IPS-15b (cell line): ENCODE measurements around the gene FES.

Experiments used
- H3K27me3 ChIP-seq: one replicate; pipeline ENCODE4 v1.6.1; 2013; ENCODE audit warnings: low read length; ENCODE audit not compliant: control insufficient read depth, insufficient read depth
- H3K36me3 ChIP-seq: one replicate; pipeline ENCODE4 v1.6.1; 2013; ENCODE audit warnings: low read length; ENCODE audit not compliant: control insufficient read depth, insufficient read depth
- H3K4me1 ChIP-seq: one replicate; pipeline ENCODE4 v1.6.1; 2013; ENCODE audit warnings: mild to moderate bottlenecking, low read length; ENCODE audit not compliant: control insufficient read depth, insufficient read depth
- H3K4me3 ChIP-seq: one replicate; pipeline ENCODE4 v1.5.1; 2013; ENCODE audit warnings: low read depth, low read length
- H3K9ac ChIP-seq: one replicate; pipeline ENCODE4 v1.6.1; 2013; ENCODE audit warnings: low read depth, mild to moderate bottlenecking, low read length
- H3K9me3 ChIP-seq: one replicate; pipeline ENCODE4 v1.6.1; 2013; ENCODE audit warnings: mild to moderate bottlenecking, low read length; ENCODE audit not compliant: control insufficient read depth, insufficient read depth

Gene FES

DNA sequence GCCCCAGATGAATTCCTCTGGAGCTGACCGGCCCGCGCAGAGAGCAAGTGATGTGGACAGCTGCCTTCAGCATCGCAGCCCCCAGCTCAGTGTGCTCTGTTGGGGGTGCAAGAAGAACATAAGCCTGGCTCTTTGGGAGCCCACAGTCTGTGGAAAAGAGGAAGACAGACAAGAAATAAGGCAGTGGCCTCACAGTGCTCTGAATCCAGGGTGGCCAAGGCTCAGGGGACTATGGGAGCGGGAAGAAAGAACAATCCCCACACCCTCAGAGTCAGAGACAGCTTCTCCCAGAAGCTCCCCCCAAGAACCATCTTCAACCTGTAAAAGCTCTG, 48.3 kb downstream of the FES start:
- no peak overlapping the region for H3K4me3 ChIP-seq
- H3K9ac ChIP-seq, result no peak overlapping the region
- H3K27me3 ChIP-seq, result peaks cover 10% of the 10 kb centered on the region
- no peaks in the 10 kb centered on the region for H3K36me3 ChIP-seq
- peaks cover 14% of the 10 kb centered on the region for H3K4me1 ChIP-seq
- no peaks in the 10 kb centered on the region for H3K9me3 ChIP-seq

DNA sequence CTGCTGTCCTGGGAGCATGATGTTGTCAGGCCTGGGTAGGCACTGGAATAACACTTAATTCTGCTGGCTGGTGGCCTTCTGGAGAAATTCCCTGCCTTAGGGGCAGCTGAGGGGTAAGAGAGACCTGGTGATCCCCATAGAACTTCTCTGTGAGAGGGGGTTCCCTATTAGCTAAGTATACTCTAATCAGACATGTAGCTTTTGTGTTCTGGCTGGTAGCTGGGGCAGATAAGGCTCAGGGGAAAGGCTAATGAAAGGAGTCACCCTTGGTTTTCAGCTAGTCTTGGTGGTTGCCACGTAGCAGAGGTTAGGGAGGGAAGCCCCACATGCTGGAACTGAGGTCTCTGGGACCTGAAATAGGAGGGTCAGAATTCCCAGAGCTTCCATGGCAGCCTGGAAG, 49.0 kb downstream of the FES start:
- no peak overlapping the region for H3K9ac ChIP-seq
- H3K4me3 ChIP-seq, result no peak overlapping the region
- no peaks in the 10 kb centered on the region for H3K9me3 ChIP-seq
- peaks cover 10% of the 10 kb centered on the region for H3K27me3 ChIP-seq
- H3K4me1 ChIP-seq, result peaks cover 14% of the 10 kb centered on the region
- peaks cover 1% of the 10 kb centered on the region for H3K36me3 ChIP-seq

DNA sequence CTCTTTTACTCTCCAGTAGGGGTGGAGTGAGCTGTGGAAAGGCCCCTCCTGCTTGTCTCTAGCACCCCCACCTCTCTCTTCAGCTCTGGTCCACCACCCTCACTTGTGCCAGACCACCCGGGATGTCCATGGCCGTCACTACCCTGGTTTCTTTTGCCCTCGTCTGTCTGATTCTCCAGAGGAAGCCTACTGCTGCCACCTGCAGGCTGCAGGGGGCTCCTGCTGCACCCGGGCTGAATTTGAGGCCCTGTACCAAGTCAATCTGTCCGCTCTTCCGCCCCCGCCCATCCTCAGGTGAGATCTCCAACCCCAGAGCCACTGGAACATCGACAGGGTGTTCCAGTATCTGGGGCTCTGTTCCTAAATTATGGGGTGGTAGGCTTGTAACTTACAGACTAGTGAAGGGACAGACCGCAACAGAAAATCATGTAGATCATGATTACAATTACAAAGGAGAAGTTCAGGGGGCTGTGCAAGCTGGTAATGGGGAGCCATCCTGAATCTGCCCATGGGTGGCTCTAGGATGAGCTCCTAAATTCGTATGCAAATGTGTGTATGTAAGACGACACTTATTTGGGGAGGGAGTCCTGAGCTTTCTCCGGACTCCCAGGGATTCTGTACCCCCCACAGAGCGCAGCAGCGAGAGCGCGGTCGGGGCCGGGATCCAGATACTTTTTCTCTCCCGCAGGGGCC, 50.1 kb downstream of the FES start:
- Histone ChIP-seq H3K4me3 (peak overlapping the region; percentile 79), H3K36me3 (peaks cover 8% of the 10 kb centered on the region), H3K9ac (no peak overlapping the region), H3K4me1 (peaks cover 14% of the 10 kb centered on the region), H3K9me3 (no peaks in the 10 kb centered on the region), H3K27me3 (peaks cover 10% of the 10 kb centered on the region)

DNA sequence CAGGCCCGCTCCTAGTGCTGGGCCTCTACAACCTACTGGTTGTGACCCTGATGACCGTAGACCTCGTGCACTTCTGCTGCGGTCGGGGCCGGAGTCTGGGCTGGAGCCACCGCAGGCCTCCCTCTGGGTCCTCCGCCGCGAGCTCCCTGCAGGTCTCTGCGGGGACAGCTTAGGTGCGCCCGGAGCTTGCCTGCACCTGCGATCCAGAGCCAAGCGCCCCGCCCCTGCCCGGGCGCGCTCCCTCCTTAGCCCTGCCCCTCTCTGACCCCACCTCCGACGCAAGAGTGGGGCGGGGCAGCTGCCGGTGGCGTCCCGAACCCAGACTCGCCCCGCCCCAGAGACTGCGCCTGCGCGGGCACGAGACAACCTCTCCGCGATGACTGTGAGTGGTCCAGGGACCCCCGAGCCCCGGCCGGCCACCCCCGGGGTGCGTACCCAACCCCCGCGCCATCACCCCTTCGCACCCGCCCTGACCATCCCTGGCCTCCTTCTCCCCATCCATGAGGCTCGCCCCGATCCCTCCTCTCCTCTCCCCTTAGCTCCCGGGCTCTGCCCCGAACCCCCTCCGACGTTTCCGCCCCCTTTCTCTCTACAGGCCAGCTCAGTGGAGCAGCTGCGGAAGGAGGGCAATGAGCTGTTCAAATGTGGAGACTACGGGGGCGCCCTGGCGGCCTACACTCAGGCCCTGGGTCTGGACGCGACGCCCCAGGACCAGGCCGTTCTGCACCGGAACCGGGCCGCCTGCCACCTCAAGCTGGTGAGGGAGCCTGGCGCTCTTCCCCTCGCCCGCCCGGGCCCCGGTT, 50.8 kb downstream of the FES start, which contains the start of gene UNC45A:
UNC45A (plus strand) TSS at position 337 of the 803 bp plus-strand sequence; CDS start at position 377, 40 bp downstream.
- Histone ChIP-seq H3K4me3 (peak within 1 kb of the TSS; percentile 79), H3K36me3 (peaks cover 12% of the 10 kb centered on the region), H3K9ac (no peak within 1 kb of the TSS), H3K9me3 (no peaks in the 10 kb centered on the region), H3K27me3 (peaks cover 10% of the 10 kb centered on the region), H3K4me1 (peaks cover 14% of the 10 kb centered on the region)

DNA sequence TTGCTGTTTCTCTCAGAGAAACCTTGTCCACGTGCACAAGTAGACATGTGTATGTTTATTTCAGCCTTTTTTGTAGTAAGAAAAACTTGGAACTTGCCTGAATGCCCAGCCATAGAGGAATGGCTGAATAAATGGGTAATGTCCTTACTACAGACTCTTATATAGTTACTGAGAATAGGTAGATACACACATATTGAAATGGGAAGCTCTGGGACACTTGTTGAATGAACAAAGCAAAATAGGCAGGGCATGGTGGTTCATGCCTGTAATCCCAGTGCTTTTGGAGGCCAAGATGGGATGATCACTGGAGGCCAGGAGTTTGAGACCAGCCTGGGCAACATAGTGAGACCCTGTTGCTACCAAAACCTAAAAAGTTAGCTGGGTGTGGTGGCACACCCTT, 52.5 kb downstream of the FES start:
- Histone ChIP-seq H3K9ac (peak overlapping the region; percentile 5), H3K27me3 (peaks cover 10% of the 10 kb centered on the region), H3K4me1 (peaks cover 14% of the 10 kb centered on the region), H3K4me3 (no peak overlapping the region), H3K9me3 (no peaks in the 10 kb centered on the region), H3K36me3 (peaks cover 23% of the 10 kb centered on the region)

DNA sequence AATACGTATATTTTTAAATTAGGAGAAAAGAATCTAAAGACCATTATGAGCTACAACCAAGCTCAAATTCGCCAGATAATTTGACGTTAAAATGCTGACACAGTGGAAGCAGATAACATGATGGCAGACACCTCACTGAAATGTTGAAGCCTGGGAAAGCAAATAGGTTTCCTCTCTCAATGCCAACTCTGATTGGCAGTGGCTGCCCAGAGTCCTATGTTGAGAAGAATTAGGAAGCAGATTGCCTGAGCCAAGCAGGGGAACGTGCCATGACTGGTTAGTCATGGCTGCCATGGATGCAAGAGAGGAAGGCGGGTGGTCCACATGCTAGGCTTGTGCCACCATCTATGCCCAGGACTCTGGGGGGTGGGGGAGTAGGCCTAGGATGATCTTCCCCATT, 54.0 kb downstream of the FES start:
- H3K36me3 ChIP-seq, result peaks cover 37% of the 10 kb centered on the region
- H3K9ac ChIP-seq, result no peak overlapping the region
- H3K27me3 ChIP-seq, result peaks cover 3% of the 10 kb centered on the region
- H3K9me3 ChIP-seq, result no peaks in the 10 kb centered on the region
- H3K4me1 ChIP-seq, result peaks cover 12% of the 10 kb centered on the region
- no peak overlapping the region for H3K4me3 ChIP-seq

DNA sequence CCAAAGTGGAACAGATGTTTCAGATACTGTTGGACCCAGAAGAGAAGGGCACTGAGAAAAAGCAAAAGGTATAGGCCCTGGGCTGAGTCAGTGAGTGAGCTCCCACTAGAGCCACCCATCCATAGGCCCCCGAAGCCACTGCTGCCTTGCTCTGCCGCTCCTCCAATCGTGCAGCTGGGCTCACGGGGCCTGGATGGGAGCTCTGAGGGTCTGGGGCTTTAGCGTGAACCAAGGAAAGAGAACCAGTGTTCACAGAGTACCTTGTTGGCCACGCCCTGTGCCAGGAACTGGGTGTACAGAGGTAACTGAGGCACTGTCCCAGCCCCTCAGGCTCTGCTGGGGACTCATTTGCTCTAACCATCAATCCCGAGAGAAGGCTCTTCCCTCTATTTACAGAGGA, 55.5 kb downstream of the FES start:
- no peak overlapping the region for H3K9ac ChIP-seq
- peaks cover 9% of the 10 kb centered on the region for H3K4me1 ChIP-seq
- H3K27me3 ChIP-seq, result no peaks in the 10 kb centered on the region
- no peak overlapping the region for H3K4me3 ChIP-seq
- no peaks in the 10 kb centered on the region for H3K9me3 ChIP-seq
- peaks cover 46% of the 10 kb centered on the region for H3K36me3 ChIP-seq

DNA sequence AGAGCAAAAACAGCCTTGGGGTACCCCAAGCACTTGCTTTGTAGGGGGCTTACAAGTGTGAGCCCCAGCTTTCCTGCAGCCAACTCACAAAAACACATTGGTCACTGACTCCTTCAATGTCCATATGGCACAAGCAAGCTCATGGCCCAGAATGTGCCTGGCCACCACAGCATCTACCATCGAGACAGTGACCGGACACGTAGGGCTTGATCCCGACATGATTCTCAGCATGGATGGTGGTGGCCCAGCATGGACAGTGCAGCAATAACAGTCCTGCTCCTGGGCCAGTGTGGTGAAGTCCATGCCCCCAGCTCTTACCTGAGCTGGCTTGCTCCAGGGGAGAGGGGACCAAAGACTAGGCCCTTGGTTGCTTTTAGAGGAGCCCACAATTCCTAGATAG, 56.7 kb downstream of the FES start:
- no peaks in the 10 kb centered on the region for H3K9me3 ChIP-seq
- H3K27me3 ChIP-seq, result no peaks in the 10 kb centered on the region
- H3K4me3 ChIP-seq, result no peak overlapping the region
- peaks cover 46% of the 10 kb centered on the region for H3K36me3 ChIP-seq
- H3K4me1 ChIP-seq, result peaks cover 8% of the 10 kb centered on the region
- H3K9ac ChIP-seq, result no peak overlapping the region

DNA sequence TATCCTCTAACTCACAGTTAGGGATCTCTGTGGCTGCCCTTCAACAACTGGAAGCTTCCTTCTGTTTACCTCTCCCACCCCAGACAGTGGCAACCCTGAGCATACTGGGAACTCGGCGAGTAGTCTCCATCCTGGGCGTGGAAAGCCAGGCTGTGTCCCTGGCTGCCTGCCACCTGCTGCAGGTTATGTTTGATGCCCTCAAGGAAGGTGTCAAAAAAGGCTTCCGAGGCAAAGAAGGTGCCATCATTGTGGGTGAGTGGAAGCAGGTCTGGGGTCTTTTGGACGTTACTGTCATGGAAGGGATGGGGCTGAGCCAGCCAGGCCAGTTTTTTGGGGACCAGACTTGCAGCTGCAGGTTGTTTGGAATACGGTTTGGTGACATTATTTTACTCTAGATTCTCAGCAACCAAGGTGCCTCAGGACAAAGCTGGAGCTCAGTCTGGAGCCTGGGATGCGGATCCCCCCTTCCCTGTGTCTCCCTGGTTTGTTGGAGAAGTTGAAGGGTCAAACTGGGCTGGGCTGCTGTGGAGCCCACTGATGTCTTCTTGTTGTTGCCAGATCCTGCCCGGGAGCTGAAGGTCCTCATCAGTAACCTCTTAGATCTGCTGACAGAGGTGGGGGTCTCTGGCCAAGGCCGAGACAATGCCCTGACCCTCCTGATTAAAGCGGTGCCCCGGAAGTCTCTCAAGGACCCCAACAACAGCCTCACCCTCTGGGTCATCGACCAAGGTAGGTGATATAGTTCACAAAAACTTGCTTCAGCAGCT, 58.2 kb downstream of the FES start:
- no peak overlapping the region for H3K4me3 ChIP-seq
- H3K27me3 ChIP-seq, result no peaks in the 10 kb centered on the region
- no peaks in the 10 kb centered on the region for H3K9me3 ChIP-seq
- H3K4me1 ChIP-seq, result no peaks in the 10 kb centered on the region
- no peak overlapping the region for H3K9ac ChIP-seq
- peaks cover 57% of the 10 kb centered on the region for H3K36me3 ChIP-seq

DNA sequence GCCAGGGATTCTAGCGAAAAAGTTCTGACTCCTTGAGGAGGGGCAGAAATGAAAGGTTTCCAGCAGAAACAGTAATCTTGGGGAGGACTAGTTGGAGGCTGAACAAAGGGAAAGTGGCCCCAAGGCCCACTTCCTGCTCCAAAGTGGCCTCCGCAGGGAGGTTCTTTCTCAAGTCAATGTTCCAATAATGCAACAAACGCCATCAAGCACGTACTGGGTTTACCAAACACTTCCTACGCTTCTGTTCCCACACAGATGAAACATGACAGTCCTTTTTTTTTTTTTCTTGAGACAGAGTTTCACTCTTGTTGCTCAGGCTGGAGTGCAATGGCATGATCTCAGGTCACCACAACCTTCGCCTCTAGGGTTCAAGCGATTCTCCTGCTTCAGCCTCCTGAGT, 60.8 kb downstream of the FES start:
- Histone ChIP-seq H3K27me3 (no peaks in the 10 kb centered on the region), H3K9ac (no peak overlapping the region), H3K36me3 (peaks cover 69% of the 10 kb centered on the region), H3K4me3 (no peak overlapping the region), H3K9me3 (no peaks in the 10 kb centered on the region), H3K4me1 (no peaks in the 10 kb centered on the region)
